ENCODE results near the gene TRUB2.
"Not testable (repeated sequence)": the region's sequence is repeated elsewhere in the genome, so short reads cannot be mapped to it uniquely, and the experiment has no call there.

TRUB2 gene

DNA sequence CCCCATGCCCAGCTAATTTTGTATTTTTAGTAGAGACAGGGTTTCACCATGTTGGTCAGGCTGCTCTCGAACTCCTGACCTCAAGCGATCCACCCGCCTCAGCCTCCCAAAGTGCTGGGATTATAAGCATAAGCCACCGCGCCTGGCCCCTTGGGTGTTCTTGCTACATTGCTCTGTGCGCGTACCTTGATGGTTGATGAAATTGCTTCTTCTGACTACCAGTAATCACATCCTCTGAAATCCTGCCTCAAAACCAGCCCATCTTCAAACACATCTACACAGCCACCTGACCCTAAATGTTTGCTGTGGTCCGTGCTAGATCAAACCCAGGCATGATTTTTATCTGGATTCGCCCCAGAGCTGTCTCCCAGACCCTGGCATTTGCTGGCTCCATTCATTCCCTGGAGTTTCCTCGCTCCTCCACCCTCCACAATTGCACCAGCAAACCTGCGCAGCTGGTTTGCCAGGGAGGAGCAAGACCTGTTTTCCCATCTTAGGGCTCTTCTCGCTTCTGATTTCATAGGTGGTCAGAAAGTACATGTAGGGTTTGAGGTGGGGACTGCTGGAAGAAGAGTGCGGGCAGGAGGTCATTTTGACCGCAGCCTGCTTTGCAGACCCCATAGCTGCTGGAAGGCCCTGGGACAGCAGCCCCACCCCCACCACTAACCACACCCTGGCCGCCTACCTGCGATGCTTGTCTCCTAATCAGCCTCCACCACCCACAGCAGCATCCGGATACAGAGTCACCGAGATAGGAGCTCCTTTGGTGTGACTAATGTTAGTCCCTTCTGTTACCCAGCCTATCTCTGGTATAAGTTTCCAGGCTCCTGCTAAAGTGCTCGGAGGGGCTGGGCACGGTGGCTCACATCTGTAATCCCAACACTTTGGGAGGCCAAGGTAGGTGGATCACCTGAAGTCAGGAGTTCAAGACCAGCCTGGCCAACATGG lies 23.4 kb downstream of the TRUB2 start:
- DNase-seq (ENCODE audit: low read depth, low spot score), result no peak

DNA sequence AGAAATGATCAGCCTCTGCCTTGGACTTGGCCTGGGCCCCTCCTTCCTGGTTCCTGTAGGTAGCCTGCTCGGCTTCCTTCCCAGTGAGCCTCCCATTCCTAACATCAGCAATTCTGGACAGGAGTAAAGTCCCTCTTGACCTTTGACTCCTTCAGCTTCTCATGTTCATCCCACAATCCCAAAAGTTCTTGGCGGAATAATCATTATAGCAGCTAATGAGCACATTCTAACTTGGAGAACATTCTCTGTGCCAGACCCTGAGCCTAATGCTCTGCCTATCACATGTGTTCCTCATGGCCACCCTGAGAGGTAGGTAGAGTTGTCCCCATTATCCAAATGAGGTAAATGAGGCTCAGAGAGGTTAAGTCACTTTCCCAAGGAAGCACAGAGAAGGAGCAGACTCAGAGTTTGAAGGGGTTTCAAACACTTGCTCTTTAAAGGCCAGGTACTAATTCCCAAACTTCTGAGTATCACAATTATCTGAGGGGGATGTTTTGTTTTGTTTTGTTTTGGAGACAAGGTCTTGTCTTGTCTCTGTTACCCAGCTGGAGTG lies 24.9 kb downstream of the TRUB2 start:
- no peak for DNase-seq (ENCODE audit: low read depth, low spot score)

DNA sequence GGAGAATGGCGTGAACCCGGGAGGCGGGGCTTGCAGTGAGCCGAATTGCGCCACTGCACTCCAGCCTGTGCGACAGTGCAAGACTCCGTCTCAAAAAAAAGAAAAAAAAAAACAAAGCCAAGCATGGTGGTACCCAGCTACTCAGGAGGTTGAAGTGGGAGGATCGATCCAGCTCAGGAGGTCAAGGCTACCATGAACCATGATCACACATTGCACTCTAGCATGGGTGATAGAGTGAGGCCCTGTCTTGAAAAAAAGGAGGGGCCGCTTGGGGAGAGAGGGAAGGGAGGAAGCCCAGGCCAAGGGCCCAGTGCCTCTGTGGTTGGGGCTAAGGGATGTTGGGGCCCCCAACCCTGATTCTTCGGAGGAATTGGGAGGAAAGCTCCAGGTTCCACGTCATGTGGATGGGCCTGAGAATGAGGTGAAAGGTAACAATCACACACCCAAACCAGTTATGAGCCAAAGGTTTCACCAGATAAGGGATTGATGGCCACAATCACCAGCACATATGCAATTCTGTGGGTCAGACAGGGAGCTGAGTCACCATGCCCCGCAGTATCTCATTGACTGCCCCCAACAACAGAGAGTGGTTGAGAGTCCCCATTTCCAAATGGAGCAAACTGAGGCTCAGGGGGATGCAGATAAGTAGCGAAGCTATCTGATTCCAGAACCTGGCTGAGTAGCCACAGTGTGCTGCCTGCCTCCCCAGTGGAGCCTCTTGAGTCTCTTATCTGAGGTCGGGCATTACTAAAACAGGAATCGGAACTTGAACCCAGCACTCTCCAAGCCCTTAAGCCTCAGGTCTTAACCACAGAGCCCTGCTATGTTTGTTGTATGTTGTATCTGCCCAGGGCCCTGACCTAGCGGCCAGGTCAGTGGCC lies 25.7 kb downstream of the TRUB2 start:
- DNase-seq (ENCODE audit: low read depth, low spot score), result no peak

DNA sequence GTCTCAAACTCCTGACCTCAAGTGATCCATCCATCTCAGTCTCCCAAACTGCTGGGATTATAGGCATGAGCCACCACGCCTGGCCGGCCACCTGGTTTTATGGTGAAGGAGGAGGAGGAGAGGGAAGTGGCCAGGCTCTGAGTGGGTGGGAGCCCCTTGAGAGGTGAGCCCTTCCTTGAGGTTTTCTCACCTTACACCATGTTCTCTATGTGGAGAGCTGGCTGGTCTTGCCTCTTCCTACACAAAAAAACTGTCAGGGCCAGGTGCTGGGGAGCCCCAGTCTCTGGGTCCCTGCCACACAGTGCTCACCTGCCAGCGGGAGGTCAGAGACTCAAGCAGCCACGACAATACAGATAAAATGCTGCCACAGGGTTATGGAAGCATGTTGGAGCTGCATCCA lies 28.1 kb downstream of the TRUB2 start:
- DNase-seq (ENCODE audit: low read depth, low spot score), result no peak

DNA sequence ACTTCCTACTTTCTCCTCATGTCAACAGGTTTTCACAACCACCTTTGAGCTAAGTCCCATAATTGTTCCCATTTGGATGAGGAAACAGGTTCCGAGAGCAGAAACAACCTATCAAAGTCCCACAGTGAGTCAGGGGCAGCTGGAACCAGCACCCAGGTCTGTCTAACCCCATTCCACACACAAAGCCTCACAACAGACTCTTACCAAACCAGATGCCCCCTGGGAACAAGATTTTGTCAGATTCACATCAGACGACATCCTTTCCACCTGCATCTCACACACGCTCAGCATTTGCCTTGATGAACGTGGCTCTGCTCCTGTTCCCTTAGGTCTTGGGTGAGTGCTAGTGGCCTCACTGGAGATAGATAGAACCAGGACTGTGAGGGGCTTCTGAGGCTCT lies 29.2 kb downstream of the TRUB2 start:
- no peak for DNase-seq (ENCODE audit: low read depth, low spot score)

DNA sequence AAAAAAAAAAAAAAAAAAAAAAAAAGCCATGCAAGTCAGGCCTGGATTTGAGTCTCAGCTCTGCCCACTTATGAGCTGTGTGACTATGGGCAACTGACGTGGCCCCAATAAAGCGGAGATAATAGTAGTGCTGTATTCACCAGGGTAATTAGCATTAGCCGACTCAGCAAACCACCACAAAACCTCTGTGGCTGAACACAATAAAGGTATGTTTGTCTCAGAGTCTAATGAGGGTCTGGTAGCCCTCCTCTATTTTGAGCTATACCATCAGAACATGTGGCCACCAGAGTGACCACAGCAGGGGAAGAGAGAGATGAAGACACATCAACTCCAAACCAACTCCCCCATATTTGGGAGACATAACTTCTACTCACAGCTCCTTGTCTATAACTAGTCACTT lies 30.2 kb downstream of the TRUB2 start:
- DNase-seq (ENCODE audit: low read depth, low spot score), result peak; percentile 18

DNA sequence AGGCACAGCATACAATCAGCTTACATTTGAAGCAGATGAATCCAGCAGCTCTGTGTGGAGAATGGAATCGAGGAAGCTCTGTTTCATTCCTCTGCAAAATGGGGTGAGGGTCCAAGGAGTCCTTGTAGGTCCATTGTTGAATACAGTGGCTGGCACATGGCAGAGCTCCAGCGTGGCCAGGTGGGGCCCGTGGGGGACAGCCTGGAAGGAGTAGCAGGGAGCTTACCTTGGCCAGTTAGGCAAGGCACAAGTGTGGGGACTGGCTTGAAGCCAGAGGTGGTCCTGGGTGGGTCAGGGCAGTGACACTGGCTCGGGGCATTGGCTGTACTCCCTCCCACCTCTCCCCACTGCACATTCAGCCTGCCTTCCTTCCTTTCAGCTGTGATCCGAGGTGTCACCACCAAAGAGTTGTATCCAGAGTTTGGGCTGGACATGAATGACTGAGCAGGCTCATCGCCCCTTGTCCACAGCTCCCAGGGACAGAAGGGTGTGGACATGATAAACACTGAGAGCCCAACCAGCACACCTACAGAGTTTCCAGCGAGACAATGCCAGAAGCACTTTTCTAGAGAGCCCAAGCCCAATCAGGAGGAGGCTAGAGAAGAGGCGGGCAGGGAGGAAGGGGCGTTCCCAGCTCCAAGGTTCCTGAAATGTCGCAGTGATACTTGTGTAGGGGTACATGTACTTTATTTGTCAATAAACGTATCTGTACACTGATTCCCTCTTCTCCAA lies 33.8 kb downstream of the TRUB2 start:
- no peak for DNase-seq (ENCODE audit: low read depth, low spot score)

DNA sequence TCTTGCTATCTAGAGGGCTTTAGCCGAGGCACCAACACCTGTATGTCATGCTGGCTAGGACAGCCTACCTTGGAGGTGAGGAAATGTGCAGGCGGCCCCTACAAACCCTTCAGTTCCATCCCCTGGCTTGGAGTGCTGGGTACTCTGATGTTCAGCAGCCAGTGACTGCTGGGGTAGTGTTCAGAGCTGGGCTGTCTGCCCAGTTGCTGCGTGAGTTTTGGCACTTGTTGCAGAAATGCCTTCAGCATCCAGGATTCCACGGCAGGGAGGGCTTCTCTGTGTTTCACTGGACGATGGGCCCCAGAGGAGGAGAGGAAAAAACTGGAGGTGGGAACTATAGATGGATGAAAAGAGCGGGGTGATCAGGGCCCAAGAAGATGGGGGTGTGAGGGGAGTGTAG lies 35.8 kb downstream of the TRUB2 start:
- DNase-seq (ENCODE audit: low read depth, low spot score), result peak; percentile 94

DNA sequence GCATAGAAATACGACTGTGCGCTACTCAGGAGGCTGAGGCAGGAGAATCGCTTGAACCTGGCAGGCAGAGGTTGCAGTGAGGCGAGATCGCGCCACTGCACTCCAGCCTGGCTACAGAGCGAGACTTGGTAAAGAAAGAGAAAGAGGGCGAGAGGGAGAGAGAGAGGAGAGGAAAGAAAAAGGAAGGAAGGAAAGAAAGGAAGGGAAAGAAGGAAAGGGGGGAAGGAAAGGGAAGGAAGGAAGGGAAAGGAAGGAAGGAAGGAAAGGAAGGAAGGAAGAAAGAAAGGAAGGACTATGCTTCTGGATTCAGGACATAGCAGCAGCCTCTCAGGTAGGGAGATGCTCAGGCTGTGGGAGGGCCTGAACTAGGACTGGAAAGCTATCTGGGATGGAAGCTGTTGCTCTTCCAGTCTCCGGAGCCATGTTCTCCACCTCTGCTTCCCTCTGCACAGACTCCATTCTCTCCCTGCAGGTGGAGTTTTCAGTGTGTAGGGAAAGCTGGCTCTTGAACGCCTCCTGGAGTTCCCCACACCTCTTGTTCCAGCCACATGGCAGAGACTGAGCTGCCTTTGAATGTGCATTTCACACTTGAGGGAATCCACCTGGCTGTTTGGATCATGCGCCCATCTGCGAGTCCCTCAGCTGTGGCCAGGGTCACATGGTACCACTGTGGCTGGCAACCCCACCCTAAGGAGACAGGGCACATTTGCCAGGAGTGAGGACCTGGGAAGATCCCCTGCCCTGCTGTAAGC lies 37.0 kb downstream of the TRUB2 start:
- no peak for DNase-seq (ENCODE audit: low read depth, low spot score)

DNA sequence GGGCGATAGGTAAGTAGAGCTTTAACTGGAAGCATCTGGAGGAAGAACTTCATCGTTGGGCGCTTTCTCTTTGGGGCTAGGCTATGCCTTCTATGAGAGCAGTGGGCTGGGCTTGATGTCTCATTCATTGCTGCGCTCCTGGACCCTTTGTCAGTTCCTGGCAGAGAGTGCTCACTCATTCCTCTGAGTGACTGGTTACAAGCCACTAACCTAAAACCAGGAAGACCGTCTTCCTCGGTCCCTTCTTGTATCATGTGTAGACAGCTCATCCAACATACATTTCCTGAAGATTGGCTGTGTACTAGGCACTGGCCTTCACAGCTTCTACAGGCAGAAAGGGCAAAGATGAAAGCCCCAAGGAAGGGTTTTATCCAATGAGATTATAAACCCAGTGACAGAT lies 39.7 kb downstream of the TRUB2 start:
- DNase-seq (ENCODE audit: low read depth, low spot score), result peak; percentile 26

DNA sequence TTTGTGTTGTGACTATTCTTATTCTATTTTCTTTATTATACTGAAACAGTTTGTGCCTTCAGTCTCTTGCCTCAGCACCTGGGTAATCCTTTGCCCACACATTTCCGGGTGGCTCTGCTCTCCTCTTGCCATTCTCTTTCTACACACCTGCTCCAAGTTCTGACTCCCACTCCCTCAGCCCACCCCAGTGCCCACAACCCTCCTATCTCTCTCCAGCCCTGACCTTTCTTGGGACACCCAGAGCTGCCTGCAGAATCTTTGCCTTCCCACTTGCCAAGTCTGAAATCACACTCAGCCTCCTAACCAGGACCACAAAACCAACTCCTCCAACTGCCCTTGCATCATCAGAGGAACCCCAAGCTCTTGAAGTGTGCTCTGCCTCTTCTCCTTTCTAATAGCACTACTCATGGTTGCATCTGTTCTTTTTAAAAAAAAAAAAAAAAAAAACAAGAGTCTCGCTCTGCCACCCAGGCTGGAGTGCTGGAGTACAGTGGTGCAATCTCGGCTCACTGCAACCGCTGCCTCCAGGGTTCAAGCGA lies 42.1 kb downstream of the TRUB2 start:
- DNase-seq (ENCODE audit: low read depth, low spot score), result no peak

DNA sequence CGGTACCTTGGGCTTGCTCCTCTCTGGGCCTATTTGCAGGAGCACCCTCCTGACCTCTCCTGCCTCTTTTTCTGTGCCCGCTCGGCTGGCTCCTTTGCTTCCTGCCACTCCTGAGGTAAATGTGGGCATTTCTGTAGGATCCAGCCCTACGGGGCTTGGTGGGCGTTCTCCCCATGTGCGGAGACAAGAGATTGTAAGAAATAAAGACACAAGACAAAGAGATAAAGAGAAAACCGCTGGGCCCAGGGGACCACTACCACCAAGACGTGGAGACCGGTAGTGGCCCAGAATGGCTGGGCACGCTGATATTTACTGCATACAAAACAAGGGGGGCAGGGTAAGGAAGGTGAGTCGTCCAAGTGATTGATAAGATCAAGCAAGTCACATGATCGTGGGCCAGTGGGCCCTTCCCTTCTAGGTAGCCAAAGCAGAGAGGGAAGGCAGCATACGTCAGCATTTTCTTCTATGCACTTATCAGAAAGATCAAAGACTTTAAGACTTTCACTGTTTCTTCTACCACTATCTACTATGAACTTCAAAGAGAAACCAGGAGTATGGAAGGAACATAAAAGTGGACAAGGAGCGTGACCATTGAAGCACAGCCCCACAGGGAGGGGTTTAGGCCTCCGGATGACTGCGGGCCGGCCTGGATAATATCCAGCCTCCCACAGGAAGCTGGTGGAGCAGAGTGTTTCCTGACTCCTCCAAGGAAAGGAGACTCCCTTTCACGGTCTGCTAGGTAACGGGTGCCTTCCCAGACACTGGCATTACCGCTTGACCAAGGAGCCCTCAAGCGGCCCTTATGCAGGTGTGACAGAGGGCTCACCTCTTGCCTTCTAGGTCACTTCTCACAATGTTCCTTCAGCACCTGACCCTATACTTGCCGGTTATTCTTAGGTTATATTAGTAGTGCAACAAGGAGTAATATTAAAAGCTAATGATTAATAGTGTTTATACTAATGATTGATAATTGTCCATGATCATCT lies 42.9 kb downstream of the TRUB2 start:
- DNase-seq (ENCODE audit: low read depth, low spot score), result not testable (repeated sequence)

DNA sequence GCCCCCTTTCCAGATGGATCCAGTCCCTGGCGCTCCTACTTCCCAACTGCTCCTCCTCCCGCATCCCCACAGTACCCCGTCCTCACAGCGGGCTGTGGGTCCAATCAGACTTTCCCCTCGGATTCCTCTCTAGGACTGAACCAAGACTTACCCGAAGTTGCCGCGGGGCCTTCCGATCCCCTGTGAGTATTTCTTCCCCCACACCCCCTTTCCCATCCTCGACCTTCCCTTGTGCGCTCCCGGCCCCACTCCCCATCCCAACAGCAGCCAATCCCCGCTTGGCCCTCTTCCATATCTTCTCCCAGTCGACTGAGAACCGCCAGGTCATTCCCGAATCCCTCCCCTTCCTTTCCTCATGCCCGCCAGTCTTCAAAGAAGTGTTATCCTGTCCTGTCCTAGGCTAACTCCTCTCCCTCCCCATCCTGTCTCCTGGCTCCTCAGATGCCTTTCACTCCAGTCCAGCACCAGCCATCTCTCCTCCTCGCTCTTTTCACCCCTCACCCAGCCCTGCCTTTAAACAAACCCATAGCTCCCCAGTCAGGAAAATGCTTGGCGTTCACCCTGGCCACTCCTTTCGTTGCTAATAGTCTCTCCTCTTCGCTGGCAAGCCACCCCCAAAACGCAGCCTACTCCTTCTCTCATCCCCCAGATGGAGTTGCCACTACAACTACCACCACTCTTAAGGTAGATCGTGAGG lies 45.5 kb downstream of the TRUB2 start:
- peak; percentile 69 for DNase-seq (ENCODE audit: low read depth, low spot score)

DNA sequence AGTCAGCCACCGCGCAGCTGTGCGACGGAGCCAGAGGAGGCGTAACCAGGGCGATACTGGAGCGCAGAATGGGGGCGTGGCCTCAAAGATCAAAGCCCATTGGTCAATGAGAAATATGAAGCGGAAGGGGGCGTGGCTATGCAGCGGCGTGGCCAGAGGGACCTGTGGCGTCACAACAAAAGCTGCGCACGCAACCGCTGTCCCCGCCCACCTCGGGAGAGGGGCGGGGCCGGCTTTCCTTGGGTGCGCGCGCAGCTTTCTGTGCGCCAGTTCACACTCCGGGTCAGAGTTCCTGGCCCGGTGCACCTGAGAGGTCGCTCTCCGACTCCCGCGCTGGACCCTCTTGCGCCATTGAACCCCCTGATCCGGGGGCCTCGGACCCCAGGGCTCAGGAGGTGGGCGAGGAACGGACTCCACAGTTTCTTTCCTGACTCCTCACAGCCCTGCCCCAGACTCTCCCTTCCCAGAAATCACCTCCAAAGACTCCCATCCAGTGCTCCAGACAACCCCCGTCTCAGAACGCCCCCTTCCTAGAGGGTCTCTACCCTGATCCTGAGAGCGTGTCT lies 46.2 kb downstream of the TRUB2 start, which contains the start of gene SWI5:
TSS of gene SWI5 (plus strand) at position 269 of the 566 bp plus-strand sequence.
- peak; percentile 100 for DNase-seq (ENCODE audit: low read depth, low spot score)

DNA sequence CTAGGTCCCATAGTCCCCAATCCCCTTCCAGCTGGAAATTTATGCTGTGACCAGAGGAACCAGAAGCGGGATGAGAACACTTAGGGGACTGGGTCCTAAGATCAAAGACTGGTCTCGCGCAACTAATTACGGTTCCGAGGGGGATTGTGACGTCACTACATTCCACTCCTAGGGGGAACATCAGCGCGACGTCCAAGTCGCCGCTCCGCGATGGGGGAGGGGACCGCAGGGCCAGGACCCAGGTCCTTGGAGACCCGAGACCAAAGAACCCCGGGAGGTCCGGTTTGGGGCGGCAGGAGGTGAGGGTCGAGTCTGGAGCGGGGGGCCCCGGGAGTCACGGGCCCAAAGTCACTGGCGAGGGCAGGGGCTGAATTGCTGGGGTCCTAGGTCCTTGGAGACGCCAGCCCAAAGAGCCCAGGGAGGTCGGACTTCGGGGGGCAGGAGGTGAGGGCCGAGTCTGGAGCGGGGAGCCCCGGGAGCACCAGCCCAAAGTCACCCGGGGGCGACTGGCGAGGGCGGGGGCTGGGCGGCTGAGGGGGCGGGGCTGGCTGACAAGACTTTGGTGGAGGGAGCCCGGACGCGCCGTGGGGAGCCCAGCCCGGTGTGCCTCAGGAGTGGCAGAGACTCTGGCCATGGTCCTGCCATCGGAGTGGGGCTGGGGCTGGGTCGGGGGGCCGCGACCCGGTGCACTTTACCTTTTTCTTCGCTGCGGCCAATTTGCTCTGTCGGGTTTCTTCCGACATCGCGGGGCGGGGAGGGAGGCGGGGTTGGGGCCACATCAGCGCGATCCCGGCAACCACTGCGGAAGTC lies 46.8 kb downstream of the TRUB2 start, which contains the start of gene GOLGA2:
TSS of gene GOLGA2 (minus strand) at position 810 of the 810 bp plus-strand sequence. CDS start at position 779, 31 bp downstream.
- DNase-seq (ENCODE audit: low read depth, low spot score), result peak; percentile 80

DNA sequence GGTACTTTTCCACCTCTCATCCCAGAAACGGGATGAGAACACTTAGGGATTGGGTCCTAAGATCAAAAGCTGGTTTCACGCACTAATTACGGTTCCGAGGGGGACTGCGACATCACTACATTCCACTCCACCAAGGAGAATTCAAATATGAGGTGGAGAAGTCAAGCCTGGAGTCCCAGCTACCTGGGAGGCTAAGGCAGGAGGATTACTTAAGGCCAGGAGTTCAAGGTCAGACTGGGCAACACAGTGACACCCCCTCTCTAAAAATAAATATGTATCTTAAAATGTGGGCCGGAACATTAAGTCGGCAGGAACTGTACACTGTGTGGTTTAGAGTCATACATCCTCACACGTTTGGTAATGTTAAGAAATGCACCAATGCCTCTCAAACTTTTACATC lies 48.0 kb downstream of the TRUB2 start:
- no peak for DNase-seq (ENCODE audit: low read depth, low spot score)

DNA sequence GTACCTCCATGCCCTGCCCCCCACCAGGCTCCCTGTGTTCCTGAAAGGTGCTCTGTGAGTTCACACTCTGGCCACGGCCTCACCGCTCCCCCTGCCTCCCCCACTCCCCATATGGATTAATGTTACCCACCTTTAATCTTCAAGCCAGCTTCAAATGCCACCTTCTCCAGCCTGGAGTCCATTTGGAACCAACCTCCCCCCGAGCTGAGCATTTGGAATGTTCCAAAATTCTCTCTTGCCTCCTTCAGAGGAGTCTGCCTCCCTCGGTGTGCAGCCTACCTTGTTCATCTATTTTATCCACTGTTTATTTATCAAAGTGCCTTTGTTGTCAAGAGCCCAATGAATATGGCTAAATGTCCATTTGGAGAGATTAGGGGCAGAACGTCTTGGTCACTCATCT lies 50.7 kb downstream of the TRUB2 start:
- DNase-seq (ENCODE audit: low read depth, low spot score), result no peak
